NCI-H2196 treated with DMSO at 0.1 percent for 48 hours (cell line): Measurements from ENCODE around the gene TMEM63C.
"Not testable (repeated sequence)": the region's sequence is repeated elsewhere in the genome, so short reads cannot be mapped to it uniquely, and the experiment has no call there.

Experiments
- DNase-seq: peaks from one replicate; lab custom pipeline; 2025; ENCODE audit not compliant: unreplicated experiment; lab: John Stamatoyannopoulos, UW

Gene TMEM63C

GRCh38 chr14:77275041-77275580 is 93.5 kb downstream of the TMEM63C start:
- no peak for DNase-seq

- DNase-seq = no peak
These were observed 94.0 kb downstream of the TMEM63C start for GRCh38 chr14:77275601-77276017.

DNA sequence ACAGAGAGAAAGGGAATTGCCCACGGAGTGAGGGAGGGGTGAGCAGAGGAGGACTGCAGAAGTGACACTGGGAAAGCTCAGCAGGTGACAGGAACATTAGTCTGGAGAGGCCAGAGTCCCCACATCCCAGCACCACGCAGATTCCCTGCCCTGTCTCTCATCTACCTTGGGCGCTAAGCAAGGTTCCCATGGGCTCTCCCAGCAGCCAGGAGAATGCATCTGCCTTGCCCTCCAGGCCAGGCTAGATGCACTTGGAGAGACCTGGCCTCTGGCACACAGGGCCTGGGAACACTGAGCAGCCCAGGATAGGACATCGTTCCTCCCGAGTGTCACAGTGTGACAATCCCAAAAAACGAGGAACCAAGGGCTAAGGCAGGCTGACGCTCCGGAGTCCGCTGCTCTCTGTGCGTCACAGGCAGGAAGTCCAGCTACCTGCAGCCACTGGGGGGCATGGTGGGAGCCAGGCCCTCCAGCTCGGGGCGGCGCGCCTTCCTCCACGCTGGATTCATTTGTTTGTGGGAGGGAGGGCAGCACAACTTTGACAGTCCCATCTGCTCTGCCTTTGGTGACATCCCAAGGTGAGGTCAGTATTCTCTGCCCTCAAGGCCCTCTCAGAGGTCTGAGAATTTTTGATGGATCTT is 94.8 kb downstream of the TMEM63C start:
- DNase-seq = no peak

DNA sequence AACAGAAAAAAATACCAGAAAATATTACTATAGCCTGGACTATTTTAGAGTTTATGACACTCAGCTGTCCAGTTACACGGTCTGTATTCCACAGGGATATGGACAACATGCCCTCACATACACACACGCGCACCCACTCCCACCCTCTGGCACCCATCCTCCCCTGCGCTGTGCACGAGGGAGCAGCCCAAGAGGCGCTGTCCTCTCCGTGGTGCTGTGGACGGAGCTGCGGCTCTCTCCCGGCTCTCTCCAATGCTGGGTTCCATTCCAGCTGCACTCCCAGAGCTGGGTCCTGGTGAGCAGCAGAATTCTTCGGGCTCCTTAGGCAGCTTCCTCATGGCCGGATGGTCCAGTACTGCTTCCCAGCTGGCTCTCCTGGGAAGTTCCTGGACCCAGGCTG is 95.4 kb downstream of the TMEM63C start:
- DNase-seq = no peak

DNA sequence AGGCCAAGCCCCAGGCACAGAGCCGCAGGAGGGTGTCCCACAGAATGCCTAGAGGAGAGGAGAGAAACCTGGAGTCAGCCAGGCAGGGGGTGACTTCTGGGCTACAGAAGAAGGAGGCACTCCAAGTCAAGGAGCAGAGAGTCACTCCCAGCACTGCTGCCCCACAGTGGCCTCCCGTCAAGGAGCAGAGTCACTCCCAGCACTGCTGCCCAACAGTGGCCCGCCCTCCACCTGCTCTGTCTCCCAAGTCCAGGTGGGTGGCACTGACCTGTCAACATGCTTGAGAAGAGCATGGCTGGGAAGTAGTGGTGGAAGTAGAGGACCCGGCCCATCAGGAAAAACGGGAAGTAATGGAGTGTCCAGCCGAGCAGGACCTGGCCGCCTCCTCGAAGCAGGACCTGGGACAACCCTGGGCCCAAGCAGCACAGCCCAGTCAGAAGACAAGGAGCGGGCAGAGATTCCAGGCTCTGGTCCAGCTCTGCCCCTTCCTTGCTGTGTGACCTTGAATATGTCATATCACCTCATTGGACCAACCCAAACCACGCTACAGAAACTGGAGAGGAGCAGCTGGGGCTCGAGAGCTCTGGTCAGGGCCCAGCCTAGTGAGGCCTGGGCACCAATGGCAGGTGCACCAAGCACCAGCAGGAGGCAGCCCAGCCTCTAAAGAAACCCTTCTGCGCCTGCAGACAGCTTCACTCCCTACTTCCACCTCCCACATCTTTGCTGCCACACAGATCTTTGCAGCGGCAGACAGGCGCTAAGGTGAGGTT is 97.0 kb downstream of the TMEM63C start:
- DNase-seq = no peak

DNA sequence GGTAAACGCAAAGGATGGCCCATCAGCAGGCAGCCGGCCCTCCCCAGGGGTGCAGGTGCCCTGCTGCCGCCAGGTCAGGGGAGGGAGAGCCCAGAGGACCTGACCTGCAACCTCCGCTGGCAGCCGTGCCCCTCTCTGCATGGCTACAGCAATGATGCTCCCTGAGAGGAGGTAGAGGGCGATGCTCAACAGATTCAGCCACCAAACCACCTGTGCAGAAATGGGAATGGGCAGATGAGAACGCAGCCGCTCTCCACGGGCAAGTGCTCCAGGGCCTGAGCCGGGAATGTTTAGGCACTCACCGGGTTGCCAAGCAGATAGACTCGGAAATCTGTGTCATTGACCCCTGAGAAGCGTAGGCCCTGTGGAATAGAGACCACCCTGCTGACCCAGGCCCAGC is 98.1 kb downstream of the TMEM63C start:
- no peak for DNase-seq

GRCh38 chr14:77280921-77281320 is 99.3 kb downstream of the TMEM63C start:
- DNase-seq = not testable (repeated sequence)

DNA sequence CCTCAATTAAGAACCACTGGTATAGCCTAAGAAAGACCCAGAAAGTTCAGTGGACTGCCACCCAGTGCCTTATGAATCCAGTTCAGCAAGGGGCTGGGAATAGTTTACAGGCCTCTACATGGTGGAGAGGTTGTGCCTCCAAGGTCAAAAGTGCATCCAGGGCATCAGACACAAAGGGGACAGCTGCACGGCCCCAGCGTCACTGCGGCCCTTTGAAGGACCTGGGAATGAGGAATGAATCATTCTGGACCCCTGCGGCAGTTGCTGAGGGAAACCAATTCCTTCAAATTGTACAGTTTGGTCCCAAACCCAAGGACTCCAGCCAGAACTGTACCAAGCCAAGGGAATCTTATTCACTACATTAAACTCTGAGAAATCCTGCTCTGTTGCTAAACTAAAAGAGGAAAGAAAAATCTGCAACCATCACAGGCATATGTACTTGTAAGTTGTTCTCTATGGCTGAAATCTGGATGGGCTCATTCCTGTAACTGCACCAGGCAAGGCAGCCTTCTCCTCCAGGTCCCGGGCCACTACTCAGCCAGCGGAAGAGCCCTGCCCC is 100.3 kb downstream of the TMEM63C start:
- DNase-seq = no peak

DNA sequence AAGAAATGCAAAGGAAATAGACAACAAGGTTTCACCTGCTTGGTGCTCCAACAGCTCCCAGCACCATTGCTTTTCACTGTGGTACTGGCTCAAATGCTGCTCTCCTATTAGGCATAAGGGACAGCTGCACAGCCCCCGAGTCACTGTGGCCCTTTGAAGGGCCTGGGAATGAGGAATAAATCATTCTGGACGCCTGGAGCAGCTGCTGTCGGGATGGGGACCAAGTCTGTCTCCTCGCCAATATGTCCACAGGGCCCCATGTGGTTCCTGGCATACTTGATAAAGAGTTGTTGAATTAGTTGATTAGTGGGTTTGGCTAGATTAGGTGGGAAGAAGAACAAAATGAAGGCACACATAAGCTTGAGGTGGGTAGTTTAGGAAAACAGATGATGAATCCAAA is 102.5 kb downstream of the TMEM63C start:
- no peak for DNase-seq

- DNase-seq = no peak
These were observed 102.9 kb downstream of the TMEM63C start for GRCh38 chr14:77284466-77284865.

GRCh38 chr14:77286576-77286975 is 105.0 kb downstream of the TMEM63C start:
- DNase-seq = no peak

DNA sequence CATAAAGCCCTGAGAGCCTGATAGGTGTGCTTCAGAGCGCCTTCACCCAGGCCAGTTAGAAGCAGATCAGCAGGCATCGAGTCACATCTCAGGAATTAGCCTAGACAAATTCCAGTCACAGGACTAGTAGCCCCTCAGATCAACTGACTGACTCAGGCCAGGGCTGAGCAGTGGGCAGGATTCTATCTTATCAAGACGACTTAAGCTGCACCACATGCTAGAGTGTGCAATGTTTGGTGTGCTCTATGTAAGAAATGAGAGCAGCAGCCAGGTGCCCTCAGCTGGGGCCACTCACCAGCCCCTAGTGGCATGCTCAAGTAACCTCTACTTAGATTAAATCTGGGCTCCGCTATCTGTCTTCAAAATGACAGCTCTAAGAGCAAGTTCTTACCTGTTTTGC is 109.1 kb downstream of the TMEM63C start:
- no peak for DNase-seq

- DNase-seq = no peak
These were observed 114.6 kb downstream of the TMEM63C start for GRCh38 chr14:77296155-77296554.

DNA sequence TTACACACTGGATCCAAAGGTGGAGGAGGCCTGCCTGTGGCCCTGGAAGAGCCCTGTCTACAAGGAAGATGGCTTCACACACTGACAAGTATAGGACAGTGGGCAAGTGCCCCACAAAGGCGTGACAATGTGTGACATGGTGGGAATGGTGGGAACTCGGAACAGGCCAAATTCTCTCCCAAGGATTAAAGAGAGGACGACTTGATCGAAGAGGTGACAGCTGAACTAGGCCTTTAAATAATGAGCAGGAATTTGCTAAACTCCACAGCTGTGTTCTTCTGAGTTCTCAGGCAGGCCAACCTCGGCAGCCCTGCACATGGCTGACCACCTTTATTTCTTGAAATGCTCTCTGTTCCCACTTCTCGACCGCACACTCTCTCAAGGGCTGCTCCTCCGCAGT is 115.3 kb downstream of the TMEM63C start:
- no peak for DNase-seq

- DNase-seq = no peak
These were observed 118.2 kb downstream of the TMEM63C start for GRCh38 chr14:77299771-77300170.

DNA sequence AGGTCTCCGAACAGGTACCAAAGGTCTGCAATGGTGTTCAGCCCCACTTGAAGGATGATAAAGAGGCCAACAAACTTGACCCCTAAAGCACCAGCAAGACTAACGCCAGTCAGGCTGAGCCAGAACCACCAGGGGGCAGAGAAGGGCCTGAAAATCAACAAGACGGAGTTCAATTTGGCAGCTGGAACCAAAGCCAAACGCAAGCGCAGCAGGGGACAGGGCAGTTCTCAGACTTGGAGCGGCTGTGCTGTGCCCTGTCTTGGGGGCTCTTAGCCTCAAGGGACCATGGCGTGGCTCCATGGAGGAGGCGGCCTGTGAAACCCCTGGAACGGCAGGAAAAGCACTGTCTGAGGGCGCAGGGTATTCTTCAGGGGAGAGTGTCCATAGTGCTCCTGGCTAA is 119.5 kb downstream of the TMEM63C start:
- DNase-seq = peak; percentile 44

DNA sequence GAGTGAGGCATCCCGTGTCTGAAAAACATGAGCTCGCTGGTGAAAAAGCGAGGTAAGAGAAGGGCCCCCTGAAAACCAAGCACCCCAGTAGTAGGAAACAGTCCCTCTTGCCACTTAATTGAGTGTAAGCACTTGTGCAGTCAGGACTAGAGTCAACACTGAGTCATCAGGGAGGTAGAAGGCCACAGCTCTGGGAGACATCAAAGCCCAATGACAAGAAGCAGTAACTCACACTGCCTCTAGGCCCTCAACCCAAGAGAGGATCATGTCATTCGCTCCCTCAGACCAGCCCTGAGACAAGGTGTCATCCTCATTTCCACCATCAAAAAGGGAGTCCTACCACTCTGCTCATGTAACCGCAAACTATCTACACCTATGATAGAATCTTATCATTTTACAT is 121.3 kb downstream of the TMEM63C start:
- DNase-seq = no peak

GRCh38 chr14:77303417-77304156 is 122.0 kb downstream of the TMEM63C start:
- peak; percentile 69 for DNase-seq

DNA sequence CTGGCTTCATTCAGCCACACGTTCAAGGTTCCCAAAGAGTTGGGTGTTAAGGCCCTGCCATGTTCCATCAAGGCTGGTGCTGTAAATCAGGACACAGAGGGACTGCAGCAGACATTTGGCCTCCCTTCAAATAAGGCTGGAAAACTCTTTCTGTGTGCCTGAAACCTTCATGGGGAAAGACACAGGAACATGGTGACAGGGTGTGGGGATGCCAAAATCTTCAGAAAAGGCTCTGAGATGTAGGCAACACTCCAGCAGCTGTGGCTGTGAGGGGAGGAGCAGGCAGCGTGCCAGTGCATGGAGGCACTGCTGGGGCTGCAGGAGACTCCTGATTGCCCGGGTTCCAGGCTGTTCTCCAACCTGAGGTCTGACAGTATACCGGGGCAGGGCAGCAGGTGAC is 124.1 kb downstream of the TMEM63C start:
- DNase-seq = no peak

DNA sequence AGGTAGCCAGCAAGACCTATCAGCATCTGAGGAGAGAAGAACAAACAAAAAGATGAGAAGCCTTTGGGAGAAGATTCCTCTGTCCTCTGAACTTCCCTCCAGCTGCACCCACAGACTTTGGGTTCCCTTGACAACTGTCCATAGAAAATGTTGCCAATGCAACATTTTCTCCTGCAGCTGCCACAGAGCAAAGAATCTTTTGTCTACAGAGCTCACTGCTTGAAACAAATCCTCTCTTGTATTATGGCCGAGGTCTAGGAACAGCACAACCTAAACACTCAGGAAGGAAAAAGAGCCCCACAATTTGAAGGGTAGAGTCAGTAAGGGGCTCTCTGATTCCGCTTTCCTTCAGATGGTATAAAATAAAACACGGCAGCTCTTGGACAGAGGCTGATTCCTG is 124.8 kb downstream of the TMEM63C start:
- no peak for DNase-seq

DNA sequence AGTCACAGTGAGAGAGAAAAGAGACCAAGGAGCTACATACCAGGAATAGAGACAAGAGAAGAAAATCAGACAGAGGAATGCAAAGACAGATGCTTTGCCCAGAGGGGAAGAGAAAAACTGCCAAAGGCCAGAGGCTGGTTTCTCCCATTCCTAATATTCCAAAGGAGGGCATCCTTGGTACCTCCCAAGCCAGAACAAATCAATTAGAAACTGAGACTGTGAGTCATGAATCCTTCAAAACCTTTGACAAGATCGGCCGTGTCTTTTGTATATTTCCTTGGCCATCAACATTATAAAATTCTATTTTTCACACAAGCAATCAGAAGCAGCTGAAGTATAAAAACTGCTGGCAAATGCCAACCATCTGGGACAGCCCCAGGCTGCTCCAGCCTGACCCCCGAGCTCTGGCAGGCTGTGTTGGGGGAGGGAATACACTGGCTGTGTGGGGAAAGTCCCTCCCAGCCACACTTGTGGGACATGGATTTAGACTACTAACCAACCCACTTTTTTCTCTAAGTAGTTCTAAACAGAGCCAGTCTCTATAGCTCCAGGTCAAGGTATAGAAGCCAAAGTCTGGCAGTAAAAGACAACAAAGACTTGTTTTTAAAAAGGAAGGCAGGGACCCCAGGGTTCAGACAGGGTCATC is 125.4 kb downstream of the TMEM63C start:
- no peak for DNase-seq
